WI38 (cell line): Measurements from ENCODE around the gene HBA2.
A peak's percentile ranks its signal among the peaks of the same experiment; 100 is the strongest.

ENCODE experiments used
- H3K4me3 ChIP-seq: 2 replicates; pipeline ENCODE4 v1.5.1; 2011; ENCODE audit warnings: low read depth, mild to moderate bottlenecking, control low read depth, low read length
- CTCF ChIP-seq: IDR thresholded peaks from 2 replicates; pipeline ENCODE4 v1.5.1; 2012; ENCODE audit warnings: low read depth, mild to moderate bottlenecking, control low read depth, low read length

Gene HBA2

GRCh38 chr16:181565-182021, 8.9 kb downstream of the HBA2 start:
- TF ChIP-seq CTCF = peak; percentile 91
- peak overlapping the region; percentile 43 for H3K4me3 ChIP-seq

DNA sequence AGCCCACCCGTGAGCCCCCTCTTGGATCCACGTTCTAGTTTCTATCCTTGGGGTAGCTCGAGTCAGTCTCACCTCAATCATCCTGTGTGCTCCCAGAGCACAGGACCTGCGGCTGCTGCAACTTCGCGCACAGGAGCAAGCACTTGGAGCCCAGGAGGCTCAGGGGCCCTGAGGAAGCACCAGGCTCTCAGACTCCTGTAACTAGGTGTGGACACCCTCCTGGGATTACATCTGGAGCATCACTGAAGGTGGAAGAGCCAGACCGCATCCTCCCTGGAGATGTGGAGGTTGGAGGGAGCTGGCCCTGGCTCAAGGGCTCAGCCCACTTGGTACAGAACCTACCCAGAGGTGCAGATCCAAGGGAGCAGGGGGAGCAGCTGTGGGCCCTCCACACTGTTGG, 10.3 kb downstream of the HBA2 start:
- H3K4me3 ChIP-seq = no peak overlapping the region
- TF ChIP-seq CTCF = no peak

- no peak for TF ChIP-seq CTCF
Measured at GRCh38 chr16:185213-185612, 12.5 kb downstream of the HBA2 start.

DNA sequence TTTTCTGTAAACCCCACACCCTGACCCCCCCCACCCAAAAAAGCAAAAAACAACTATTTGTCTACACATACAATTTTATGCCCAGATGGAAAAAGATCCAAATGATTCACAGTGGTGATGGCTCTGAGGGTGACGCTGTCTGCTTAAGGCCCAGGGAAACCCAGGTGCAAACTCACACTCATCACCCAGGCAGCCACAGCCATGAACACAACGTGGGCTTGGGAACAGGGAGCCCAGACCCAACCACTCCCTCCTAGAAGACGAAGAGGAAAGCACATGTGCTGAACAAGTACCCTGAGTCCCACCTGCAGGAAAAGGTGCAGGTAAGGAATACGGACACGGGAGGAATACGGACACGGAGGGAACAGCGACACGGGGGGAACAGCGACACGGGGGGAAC, 13.0 kb downstream of the HBA2 start:
- TF ChIP-seq CTCF = no peak
- no peak overlapping the region for H3K4me3 ChIP-seq

More at GRCh38 chr16:185213-185612, 12.5 kb downstream of the HBA2 start:
- H3K4me3 ChIP-seq = no peak overlapping the region

GRCh38 chr16:187330-187729, 14.7 kb downstream of the HBA2 start:
- no peak for TF ChIP-seq CTCF
- no peak overlapping the region for H3K4me3 ChIP-seq

DNA sequence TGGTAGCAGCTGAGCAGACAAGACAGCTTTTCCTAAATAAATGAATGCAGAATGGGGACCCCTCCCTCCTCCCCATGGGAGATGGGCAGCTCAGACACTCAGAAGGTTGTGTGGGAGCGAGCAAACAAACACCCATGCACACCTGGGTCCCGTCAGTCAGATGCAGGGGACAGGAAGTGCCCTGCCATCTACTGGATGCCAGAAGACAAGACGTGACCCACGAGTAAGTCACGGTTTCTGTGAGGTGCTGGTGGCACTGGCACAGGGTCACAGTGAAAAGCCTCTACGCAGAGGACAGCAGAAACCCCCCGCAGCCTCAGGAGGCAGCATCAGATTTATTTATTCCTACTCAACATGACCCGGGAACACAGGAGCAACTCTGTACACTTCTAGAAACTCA, 16.0 kb downstream of the HBA2 start:
- no peak for TF ChIP-seq CTCF
- no peak overlapping the region for H3K4me3 ChIP-seq

DNA sequence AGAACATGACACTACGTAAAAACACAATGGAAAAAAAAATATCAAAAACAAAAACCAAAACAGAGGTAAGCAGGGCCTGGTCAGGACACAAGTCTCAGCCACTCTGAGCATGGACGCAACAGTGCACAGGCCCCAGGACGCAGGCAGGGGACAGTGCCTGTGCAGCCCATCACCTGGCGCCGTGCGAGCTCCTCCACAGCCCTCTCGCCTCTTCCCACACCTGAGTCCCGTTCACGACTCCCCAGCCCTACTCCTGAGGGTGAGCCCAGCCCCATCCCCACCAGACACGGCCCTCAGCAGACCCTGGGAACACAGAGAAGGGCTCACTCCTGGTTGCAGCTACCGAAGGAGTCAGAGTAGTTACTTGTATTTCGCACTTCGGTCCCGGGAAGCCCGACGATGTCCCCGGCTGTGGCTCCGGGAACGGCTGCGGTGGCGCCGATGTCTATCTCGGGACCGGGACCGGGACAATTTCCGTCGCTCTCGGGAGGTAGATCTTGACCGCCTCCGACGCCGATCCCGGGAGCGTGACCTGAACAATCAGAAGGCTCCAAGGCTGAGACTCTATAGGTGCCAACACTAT, 17.0 kb downstream of the HBA2 start:
- no peak overlapping the region for H3K4me3 ChIP-seq
- no peak for TF ChIP-seq CTCF
